ENCODE results near the gene ATAT1. TPM values are rescaled to one million over a fixed set of nuclear protein-coding genes. Genes with fewer than 3 reads are reported as not detected.
A peak's percentile ranks its signal among the peaks of the same experiment; 100 is the strongest.

ATAT1 gene
- total and polyA plus RNA-seq, 10 of the 15 experiments (the other 5 are each of a cell fraction or from before 2014, with no cell fraction given) = 1.1 to 14.2 (median 6.9) TPM

DNA sequence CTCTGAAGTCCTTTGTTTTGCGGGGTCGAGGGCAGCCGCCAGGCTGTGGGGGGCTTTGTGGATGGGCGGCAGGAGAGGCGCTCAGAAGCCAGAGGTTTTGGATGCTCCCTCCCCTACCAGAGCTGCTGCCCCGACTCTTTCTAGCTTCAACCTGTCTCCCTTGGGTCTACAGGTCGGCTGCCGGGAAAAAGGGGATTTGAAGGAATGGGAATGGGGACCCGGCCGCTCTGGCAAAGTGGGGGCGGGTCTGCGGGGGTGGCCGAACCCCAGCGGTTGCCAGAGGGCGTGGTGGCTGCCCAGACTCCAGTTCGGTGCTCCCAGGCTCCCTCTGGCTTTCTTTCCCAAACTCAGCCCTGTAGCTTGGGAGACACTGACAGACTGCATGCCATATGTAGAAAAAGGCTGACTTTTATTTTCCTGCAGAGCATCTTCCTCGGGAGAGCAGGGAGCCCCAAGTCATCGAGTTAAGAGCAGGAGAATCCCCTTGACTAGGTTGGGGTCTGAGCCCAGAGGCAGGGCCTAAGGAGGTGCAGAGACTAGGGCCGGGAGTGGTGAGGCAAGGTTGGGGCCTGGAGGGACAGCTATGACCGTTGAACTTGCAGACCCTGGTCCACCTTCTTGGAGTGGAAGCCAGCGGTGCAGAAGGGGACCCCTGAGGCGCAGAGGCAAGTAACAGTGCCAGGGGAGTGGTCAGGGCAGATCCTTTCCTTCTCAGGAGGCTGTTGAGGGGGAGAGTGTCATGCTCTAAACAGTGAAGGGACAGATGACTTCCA lies 61.2 kb downstream of the ATAT1 start:
- peaks cover 78% of the 10 kb centered on the region for H3K79me2 ChIP-seq (ENCODE audit: control insufficient read depth, insufficient read depth, low read length)
- H4K20me1 ChIP-seq (ENCODE audit: control insufficient read depth, insufficient read depth) = no peaks in the 10 kb centered on the region
- no peak overlapping the region for H2AFZ ChIP-seq (ENCODE audit: control insufficient read depth, low read depth, low read length)
- H3K9me3 ChIP-seq (replicated peaks; ENCODE audit: control insufficient read depth, insufficient read depth, low read length) = no peaks in the 10 kb centered on the region
- WGBS (ENCODE audit: insufficient coverage, insufficient replicate concordance, low lambda C conversion rate, missing lambda C conversion rate) = 1% methylated on average over 21 of the region's 22 CpGs
- FAIRE-seq (no peak), DNase-seq (ENCODE audit: low read depth, low spot score) (no peak), ATAC-seq (peak; percentile 1; the same call in 1 of the 3 replicates)
- peaks cover 15% of the 10 kb centered on the region for H3K4me1 ChIP-seq (ENCODE audit: control insufficient read depth, insufficient read depth, low read length)
- in situ Hi-C loops (cut with MboI) = no loop called here
- intact Hi-C loops (cut with micrococcal nuclease; ENCODE audit: unreplicated experiment) = loop anchor here (1.0 to 2.0 kb wide), 2 partner anchors 29 to 71 kb away; partner anchors contain the start of gene MDC1
- H3K4me3 ChIP-seq = peak overlapping the region; percentile 100
- POLR2A ChIA-PET = interaction anchor here (0.5 to 6.1 kb wide), 14 partner anchors 8 to 196 kb away, joined by 3 to 167 read pairs (median 9); partner anchors contain the start of genes DHX16, MDC1, MRPS18B and PPP1R10
- SMC1A ChIA-PET (ENCODE audit: uncharacterized antibody, unreplicated experiment) = interaction anchor here (0.9 to 6.9 kb wide), 12 partner anchors 9 to 133 kb away, joined by 3 to 73 read pairs (median 5); partner anchors contain the start of genes MDC1, MRPS18B and PPP1R10
- H3K36me3 ChIP-seq (ENCODE audit: control insufficient read depth in 2 of 2, insufficient read depth in 2 of 2, low read length in 1 of 2) = no peaks in the 10 kb centered on the region
- BruUV-seq (replicated peaks) = TSS peak; percentile 78
- CTCF ChIA-PET = interaction anchor here (0.7 to 4.8 kb wide), 11 partner anchors 8 to 234 kb away, joined by 3 to 64 read pairs (median 14); partner anchors contain the start of genes DHX16, MDC1 and TUBB
- H3K27ac ChIP-seq (ENCODE audit: control insufficient read depth, insufficient read depth) = peak overlapping the region; percentile 96
- RAD21 ChIA-PET (ENCODE audit: unreplicated experiment) = interaction anchor here (0.7 to 6.4 kb wide), 8 partner anchors 9 to 226 kb away, joined by 3 to 114 read pairs (median 4); partner anchors contain the start of genes DHX16, MDC1, TUBB and VARS2
- no peaks in the 10 kb centered on the region for H3K27me3 ChIP-seq (replicated peaks in 1 of 2; ENCODE audit: control insufficient read depth in 2 of 2, insufficient read depth in 2 of 2, low read length in 1 of 2)
- H3K4me2 ChIP-seq (ENCODE audit: control insufficient read depth, insufficient read depth) = peak overlapping the region; percentile 69
- H3K9ac ChIP-seq (ENCODE audit: control insufficient read depth, insufficient read depth, low read length) = peak overlapping the region; percentile 75
- TF ChIP-seq ZZZ3 (IDR thresholded peaks at IDR 0.05; ENCODE audit: control insufficient read depth, insufficient read length, low read depth) = no peak
- peak; percentile 61 for TF ChIP-seq SMARCA5 (IDR thresholded peaks at IDR 0.05)
- TF ChIP-seq MYB (IDR thresholded peaks at IDR 0.05; ENCODE audit: borderline replicate concordance, low read depth, low read length) = no peak
- TF ChIP-seq, protein P1, sequence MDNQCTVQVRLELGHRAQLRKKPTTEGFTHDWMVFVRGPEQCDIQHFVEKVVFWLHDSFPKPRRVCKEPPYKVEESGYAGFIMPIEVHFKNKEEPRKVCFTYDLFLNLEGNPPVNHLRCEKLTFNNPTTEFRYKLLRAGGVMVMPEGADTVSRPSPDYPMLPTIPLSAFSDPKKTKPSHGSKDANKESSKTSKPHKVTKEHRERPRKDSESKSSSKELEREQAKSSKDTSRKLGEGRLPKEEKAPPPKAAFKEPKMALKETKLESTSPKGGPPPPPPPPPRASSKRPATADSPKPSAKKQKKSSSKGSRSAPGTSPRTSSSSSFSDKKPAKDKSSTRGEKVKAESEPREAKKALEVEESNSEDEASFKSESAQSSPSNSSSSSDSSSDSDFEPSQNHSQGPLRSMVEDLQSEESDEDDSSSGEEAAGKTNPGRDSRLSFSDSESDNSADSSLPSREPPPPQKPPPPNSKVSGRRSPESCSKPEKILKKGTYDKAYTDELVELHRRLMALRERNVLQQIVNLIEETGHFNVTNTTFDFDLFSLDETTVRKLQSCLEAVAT (IDR thresholded peaks at IDR 0.05) = 0 out of 2 replicates have a peak, but pooled peaks have one; percentile 8
- TF ChIP-seq POLR2AphosphoS5 (IDR thresholded peaks at IDR 0.05; ENCODE audit: low read length) = peak; percentile 35
- TF ChIP-seq, protein P2, sequence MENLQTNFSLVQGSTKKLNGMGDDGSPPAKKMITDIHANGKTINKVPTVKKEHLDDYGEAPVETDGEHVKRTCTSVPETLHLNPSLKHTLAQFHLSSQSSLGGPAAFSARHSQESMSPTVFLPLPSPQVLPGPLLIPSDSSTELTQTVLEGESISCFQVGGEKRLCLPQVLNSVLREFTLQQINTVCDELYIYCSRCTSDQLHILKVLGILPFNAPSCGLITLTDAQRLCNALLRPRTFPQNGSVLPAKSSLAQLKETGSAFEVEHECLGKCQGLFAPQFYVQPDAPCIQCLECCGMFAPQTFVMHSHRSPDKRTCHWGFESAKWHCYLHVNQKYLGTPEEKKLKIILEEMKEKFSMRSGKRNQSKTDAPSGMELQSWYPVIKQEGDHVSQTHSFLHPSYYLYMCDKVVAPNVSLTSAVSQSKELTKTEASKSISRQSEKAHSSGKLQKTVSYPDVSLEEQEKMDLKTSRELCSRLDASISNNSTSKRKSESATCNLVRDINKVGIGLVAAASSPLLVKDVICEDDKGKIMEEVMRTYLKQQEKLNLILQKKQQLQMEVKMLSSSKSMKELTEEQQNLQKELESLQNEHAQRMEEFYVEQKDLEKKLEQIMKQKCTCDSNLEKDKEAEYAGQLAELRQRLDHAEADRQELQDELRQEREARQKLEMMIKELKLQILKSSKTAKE (IDR thresholded peaks at IDR 0.05; ENCODE audit: low read depth, poor library complexity, severe bottlenecking) = no peak
- TF ChIP-seq, protein P3, sequence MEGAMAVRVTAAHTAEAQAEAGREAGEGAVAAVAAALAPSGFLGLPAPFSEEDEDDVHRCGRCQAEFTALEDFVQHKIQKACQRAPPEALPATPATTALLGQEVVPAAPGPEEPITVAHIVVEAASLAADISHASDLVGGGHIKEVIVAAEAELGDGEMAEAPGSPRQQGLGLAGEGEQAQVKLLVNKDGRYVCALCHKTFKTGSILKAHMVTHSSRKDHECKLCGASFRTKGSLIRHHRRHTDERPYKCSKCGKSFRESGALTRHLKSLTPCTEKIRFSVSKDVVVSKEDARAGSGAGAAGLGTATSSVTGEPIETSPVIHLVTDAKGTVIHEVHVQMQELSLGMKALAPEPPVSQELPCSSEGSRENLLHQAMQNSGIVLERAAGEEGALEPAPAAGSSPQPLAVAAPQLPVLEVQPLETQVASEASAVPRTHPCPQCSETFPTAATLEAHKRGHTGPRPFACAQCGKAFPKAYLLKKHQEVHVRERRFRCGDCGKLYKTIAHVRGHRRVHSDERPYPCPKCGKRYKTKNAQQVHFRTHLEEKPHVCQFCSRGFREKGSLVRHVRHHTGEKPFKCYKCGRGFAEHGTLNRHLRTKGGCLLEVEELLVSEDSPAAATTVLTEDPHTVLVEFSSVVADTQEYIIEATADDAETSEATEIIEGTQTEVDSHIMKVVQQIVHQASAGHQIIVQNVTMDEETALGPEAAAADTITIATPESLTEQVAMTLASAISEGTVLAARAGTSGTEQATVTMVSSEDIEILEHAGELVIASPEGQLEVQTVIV (IDR thresholded peaks at IDR 0.05; ENCODE audit: borderline replicate concordance, partially characterized antibody) = no peak
- TF ChIP-seq RAD51 (IDR thresholded peaks at IDR 0.05) = peak; percentile 5; the same call in 1 of the 2 replicates
- TF ChIP-seq STAT1 (conservative IDR thresholded peaks at IDR 0.05) = 0 out of 2 replicates have a peak, but pooled peaks have one; percentile 55
- no peak for TF ChIP-seq SREBF2 (IDR thresholded peaks at IDR 0.05; ENCODE audit: low read length)
- no peak for TF ChIP-seq PAX5 (IDR thresholded peaks at IDR 0.05; ENCODE audit: borderline replicate concordance, low read depth, low read length)
- TF ChIP-seq CTCF (IDR thresholded peaks at IDR 0.05 in 2 of 3, conservative IDR thresholded peaks at IDR 0.05 in 1 of 3; ENCODE audit: control insufficient read depth in 2 of 3, extremely low read depth in 1 of 3, insufficient read depth in 1 of 3, low read depth in 3 of 3, low read length in 3 of 3) = 0 out of 6 replicates have a peak, but pooled peaks of 1 of the 3 experiments have one; percentile 2
- peak; percentile 10; the same call in 1 of the 2 replicates for TF ChIP-seq DPF2 (IDR thresholded peaks at IDR 0.05)
- no peak for TF ChIP-seq ZBED1 (IDR thresholded peaks at IDR 0.05; ENCODE audit: borderline replicate concordance)

All from GM12878 (cell line).